Measurements from ENCODE around the gene LHFPL6. TPM values are rescaled to one million over a fixed set of nuclear protein-coding genes. Genes with fewer than 3 reads are reported as not detected.

Gene LHFPL6
- total and polyA plus RNA-seq, 9 donors: 45.0 to 76.3 (median 59.2) TPM

DNA sequence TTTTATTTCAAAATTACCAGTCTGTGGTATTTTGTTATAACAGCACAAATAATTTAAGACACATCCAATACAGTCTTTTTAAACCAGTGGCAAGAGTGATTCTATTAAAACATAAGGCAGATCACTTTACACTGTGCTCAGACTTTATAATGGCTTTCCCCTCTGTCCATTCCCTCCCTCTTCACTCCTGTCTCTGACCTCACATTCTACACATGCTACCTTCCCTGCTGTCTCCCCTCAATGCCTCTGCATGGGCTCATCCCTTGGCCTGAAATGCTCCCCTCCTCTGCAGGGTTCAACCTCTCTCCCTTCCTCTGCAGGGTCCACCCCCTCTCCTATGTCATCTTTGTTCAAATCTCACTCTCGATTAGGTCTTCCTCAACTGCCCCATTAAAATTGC is 170.8 kb downstream of the LHFPL6 start:
- DNase-seq: peak; percentile 57
- H3K4me1 ChIP-seq (ENCODE audit: control insufficient read depth, insufficient read depth, low read length): peaks cover 5% of the 10 kb centered on the region
- H3K4me3 ChIP-seq (ENCODE audit: low read length): no peak overlapping the region
- H3K9me3 ChIP-seq (replicated peaks; ENCODE audit: control insufficient read depth, low read depth, low read length): peaks cover 4% of the 10 kb centered on the region
- no peaks in the 10 kb centered on the region for H3K27me3 ChIP-seq (ENCODE audit: control insufficient read depth, insufficient read depth, low read length)
- no peak overlapping the region for H3K27ac ChIP-seq (ENCODE audit: low read length)
- no peaks in the 10 kb centered on the region for H3K36me3 ChIP-seq (ENCODE audit: control insufficient read depth, insufficient read depth, low read length)
- no CpG with 5 or more reads among the region's 1 CpG for WGBS (ENCODE audit: insufficient coverage)

GRCh38 chr13:39422845-39423565 is 180.0 kb downstream of the LHFPL6 start:
- H3K36me3 ChIP-seq (ENCODE audit: control insufficient read depth, insufficient read depth, low read length): no peaks in the 10 kb centered on the region
- H3K27me3 ChIP-seq (ENCODE audit: control insufficient read depth, insufficient read depth, low read length): no peaks in the 10 kb centered on the region
- H3K27ac ChIP-seq (ENCODE audit: low read length): no peak overlapping the region
- WGBS (ENCODE audit: insufficient coverage): 83% methylated on average over 1 of the region's 5 CpGs
- no peaks in the 10 kb centered on the region for H3K9me3 ChIP-seq (replicated peaks; ENCODE audit: control insufficient read depth, low read depth, low read length)
- DNase-seq: no peak
- H3K4me3 ChIP-seq (ENCODE audit: low read length): no peak overlapping the region
- no peaks in the 10 kb centered on the region for H3K4me1 ChIP-seq (ENCODE audit: control insufficient read depth, insufficient read depth, low read length)

DNA sequence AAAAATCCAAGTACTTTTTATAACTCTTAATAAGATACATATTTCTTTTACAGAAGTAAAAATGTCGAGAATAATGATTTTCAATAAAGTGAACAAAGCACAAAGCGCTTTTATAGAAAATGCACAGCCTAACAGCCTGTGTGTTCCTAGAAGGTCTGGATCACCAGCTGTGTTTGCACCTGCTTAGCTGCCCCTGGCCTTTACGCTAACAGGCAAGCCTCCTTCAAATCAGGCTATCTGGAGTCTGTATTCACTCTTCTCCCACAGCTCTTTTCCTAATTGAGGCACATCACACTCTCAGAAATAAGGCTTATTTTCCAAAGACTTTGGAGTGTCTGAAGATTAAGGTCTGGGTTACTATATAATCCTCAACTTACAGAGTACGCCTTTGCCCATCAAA is 183.1 kb downstream of the LHFPL6 start:
- Histone ChIP-seq H3K9me3 (replicated peaks; ENCODE audit: control insufficient read depth, low read depth, low read length) (no peaks in the 10 kb centered on the region), H3K4me3 (ENCODE audit: low read length) (no peak overlapping the region), H3K27ac (ENCODE audit: low read length) (no peak overlapping the region), H3K36me3 (ENCODE audit: control insufficient read depth, insufficient read depth, low read length) (no peaks in the 10 kb centered on the region), H3K27me3 (ENCODE audit: control insufficient read depth, insufficient read depth, low read length) (no peaks in the 10 kb centered on the region), H3K4me1 (ENCODE audit: control insufficient read depth, insufficient read depth, low read length) (peaks cover 18% of the 10 kb centered on the region)
- WGBS (ENCODE audit: insufficient coverage): 90% methylated on average over 2 of the region's 4 CpGs
- DNase-seq: peak; percentile 36

GRCh38 chr13:39419068-39419467 is 183.9 kb downstream of the LHFPL6 start:
- H3K27ac ChIP-seq (ENCODE audit: low read length): no peak overlapping the region
- H3K36me3 ChIP-seq (ENCODE audit: control insufficient read depth, insufficient read depth, low read length): no peaks in the 10 kb centered on the region
- H3K4me1 ChIP-seq (ENCODE audit: control insufficient read depth, insufficient read depth, low read length): peaks cover 20% of the 10 kb centered on the region
- no peak for DNase-seq
- no peaks in the 10 kb centered on the region for H3K9me3 ChIP-seq (replicated peaks; ENCODE audit: control insufficient read depth, low read depth, low read length)
- H3K4me3 ChIP-seq (ENCODE audit: low read length): no peak overlapping the region
- no peaks in the 10 kb centered on the region for H3K27me3 ChIP-seq (ENCODE audit: control insufficient read depth, insufficient read depth, low read length)

DNA sequence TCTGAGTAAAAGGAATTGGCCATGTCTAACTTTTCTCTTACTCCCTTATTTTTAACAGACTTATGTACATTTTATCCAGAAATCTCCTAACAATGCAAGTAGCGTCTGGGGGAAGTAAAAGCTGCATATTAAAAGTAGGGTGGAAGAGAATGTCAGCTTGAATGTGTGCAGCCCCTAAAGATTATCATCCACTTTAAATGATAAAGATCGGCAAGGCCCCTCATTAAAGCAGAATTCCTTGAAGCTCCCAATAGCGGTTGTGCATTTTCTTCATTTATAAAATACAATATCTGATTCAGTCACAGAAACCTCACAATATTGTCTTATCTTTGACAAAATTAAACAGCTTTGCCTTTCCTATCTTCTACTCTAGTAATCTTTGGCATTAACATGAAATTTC is 184.6 kb downstream of the LHFPL6 start:
- DNase-seq: no peak
- H3K36me3 ChIP-seq (ENCODE audit: control insufficient read depth, insufficient read depth, low read length): no peaks in the 10 kb centered on the region
- no peak overlapping the region for H3K27ac ChIP-seq (ENCODE audit: low read length)
- H3K9me3 ChIP-seq (replicated peaks; ENCODE audit: control insufficient read depth, low read depth, low read length): no peaks in the 10 kb centered on the region
- H3K4me1 ChIP-seq (ENCODE audit: control insufficient read depth, insufficient read depth, low read length): peaks cover 20% of the 10 kb centered on the region
- no peaks in the 10 kb centered on the region for H3K27me3 ChIP-seq (ENCODE audit: control insufficient read depth, insufficient read depth, low read length)
- no peak overlapping the region for H3K4me3 ChIP-seq (ENCODE audit: low read length)
- WGBS (ENCODE audit: insufficient coverage): no CpG with 5 or more reads among the region's 3 CpGs

- H3K36me3 ChIP-seq (ENCODE audit: control insufficient read depth, insufficient read depth, low read length): no peaks in the 10 kb centered on the region
- no peaks in the 10 kb centered on the region for H3K9me3 ChIP-seq (replicated peaks; ENCODE audit: control insufficient read depth, low read depth, low read length)
- H3K4me3 ChIP-seq (ENCODE audit: low read length): no peak overlapping the region
- 67% methylated on average over 1 of the region's 5 CpGs for WGBS (ENCODE audit: insufficient coverage)
- H3K27ac ChIP-seq (ENCODE audit: low read length): peak overlapping the region; percentile 25
- peaks cover 20% of the 10 kb centered on the region for H3K4me1 ChIP-seq (ENCODE audit: control insufficient read depth, insufficient read depth, low read length)
- no peaks in the 10 kb centered on the region for H3K27me3 ChIP-seq (ENCODE audit: control insufficient read depth, insufficient read depth, low read length)
- DNase-seq: peak; percentile 28
Observed at GRCh38 chr13:39417643-39418042, 185.3 kb downstream of the LHFPL6 start.

DNA sequence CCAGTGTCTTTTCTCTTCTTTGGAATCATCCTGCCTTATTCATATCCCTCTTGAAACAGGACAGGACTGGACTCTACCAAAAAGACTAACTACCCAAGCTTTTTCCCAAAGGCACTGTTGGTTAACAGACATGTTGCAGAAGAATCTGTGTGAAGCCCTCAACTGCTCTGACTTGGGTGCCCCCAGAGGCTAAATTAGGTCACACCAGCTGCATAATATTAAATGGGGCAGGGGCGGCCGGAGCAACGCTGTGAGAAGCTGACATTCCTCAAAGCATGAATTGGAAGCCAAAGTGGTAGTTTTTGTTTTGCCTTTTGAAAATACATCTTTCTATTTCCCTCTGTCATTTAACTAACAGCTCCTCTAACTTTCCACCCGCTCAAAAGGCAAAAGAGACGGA is 185.9 kb downstream of the LHFPL6 start:
- 71% methylated on average over 2 of the region's 5 CpGs for WGBS (ENCODE audit: insufficient coverage)
- no peaks in the 10 kb centered on the region for H3K27me3 ChIP-seq (ENCODE audit: control insufficient read depth, insufficient read depth, low read length)
- H3K36me3 ChIP-seq (ENCODE audit: control insufficient read depth, insufficient read depth, low read length): no peaks in the 10 kb centered on the region
- no peaks in the 10 kb centered on the region for H3K9me3 ChIP-seq (replicated peaks; ENCODE audit: control insufficient read depth, low read depth, low read length)
- peak overlapping the region; percentile 25 for H3K27ac ChIP-seq (ENCODE audit: low read length)
- no peak overlapping the region for H3K4me3 ChIP-seq (ENCODE audit: low read length)
- peaks cover 20% of the 10 kb centered on the region for H3K4me1 ChIP-seq (ENCODE audit: control insufficient read depth, insufficient read depth, low read length)
- peak; percentile 52 for DNase-seq

- peaks cover 20% of the 10 kb centered on the region for H3K4me1 ChIP-seq (ENCODE audit: control insufficient read depth, insufficient read depth, low read length)
- peak; percentile 95 for DNase-seq
- no peaks in the 10 kb centered on the region for H3K27me3 ChIP-seq (ENCODE audit: control insufficient read depth, insufficient read depth, low read length)
- H3K4me3 ChIP-seq (ENCODE audit: low read length): no peak overlapping the region
- H3K9me3 ChIP-seq (replicated peaks; ENCODE audit: control insufficient read depth, low read depth, low read length): no peaks in the 10 kb centered on the region
- H3K27ac ChIP-seq (ENCODE audit: low read length): peak overlapping the region; percentile 65
- 11% methylated on average over 3 of the region's 8 CpGs for WGBS (ENCODE audit: insufficient coverage)
- no peaks in the 10 kb centered on the region for H3K36me3 ChIP-seq (ENCODE audit: control insufficient read depth, insufficient read depth, low read length)
Observed at GRCh38 chr13:39415008-39415802, 187.8 kb downstream of the LHFPL6 start.

GRCh38 chr13:39414339-39414738 is 188.7 kb downstream of the LHFPL6 start:
- Histone ChIP-seq H3K27me3 (ENCODE audit: control insufficient read depth, insufficient read depth, low read length) (no peaks in the 10 kb centered on the region), H3K36me3 (ENCODE audit: control insufficient read depth, insufficient read depth, low read length) (no peaks in the 10 kb centered on the region), H3K9me3 (replicated peaks; ENCODE audit: control insufficient read depth, low read depth, low read length) (no peaks in the 10 kb centered on the region), H3K4me1 (ENCODE audit: control insufficient read depth, insufficient read depth, low read length) (peaks cover 20% of the 10 kb centered on the region), H3K4me3 (ENCODE audit: low read length) (no peak overlapping the region), H3K27ac (ENCODE audit: low read length) (peak overlapping the region; percentile 65)
- no peak for DNase-seq

DNA sequence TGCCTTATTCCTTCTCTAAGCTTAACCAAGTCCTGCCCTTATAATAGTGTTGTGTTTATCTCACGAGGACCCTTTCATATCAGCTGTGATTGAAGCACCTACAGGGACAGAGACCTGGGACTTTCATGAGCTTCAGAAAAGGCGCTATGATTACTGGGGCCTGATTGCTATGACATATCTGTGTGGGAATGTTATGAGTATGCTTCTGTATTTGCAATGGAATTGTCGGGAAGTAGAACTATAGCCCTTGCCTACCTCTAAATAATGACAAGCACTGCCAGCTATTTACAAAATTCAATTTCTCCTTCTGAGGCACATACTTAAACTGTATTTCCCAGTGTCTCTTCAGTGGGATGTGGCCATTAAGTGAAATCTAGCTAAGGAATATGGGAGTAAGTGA is 191.5 kb downstream of the LHFPL6 start:
- no peaks in the 10 kb centered on the region for H3K36me3 ChIP-seq (ENCODE audit: control insufficient read depth, insufficient read depth, low read length)
- DNase-seq: no peak
- H3K27ac ChIP-seq (ENCODE audit: low read length): no peak overlapping the region
- no peaks in the 10 kb centered on the region for H3K9me3 ChIP-seq (replicated peaks; ENCODE audit: control insufficient read depth, low read depth, low read length)
- peaks cover 9% of the 10 kb centered on the region for H3K4me1 ChIP-seq (ENCODE audit: control insufficient read depth, insufficient read depth, low read length)
- 100% methylated on average over 1 of the region's 3 CpGs for WGBS (ENCODE audit: insufficient coverage)
- H3K27me3 ChIP-seq (ENCODE audit: control insufficient read depth, insufficient read depth, low read length): no peaks in the 10 kb centered on the region
- H3K4me3 ChIP-seq (ENCODE audit: low read length): no peak overlapping the region
